Smooth muscle cell (in vitro differentiated cells): Measurements from ENCODE around the gene UBR4. TPM values are rescaled to one million over a fixed set of nuclear protein-coding genes. Genes with fewer than 3 reads are reported as not detected.
"Not testable (repeated sequence)": the region's sequence is repeated elsewhere in the genome, so short reads cannot be mapped to it uniquely, and the experiment has no call there.

Source experiments
- DNase-seq: peaks from one replicate; lab custom pipeline; 2025; ENCODE audit not compliant: unreplicated experiment; lab: John Stamatoyannopoulos, UW
- H2AFZ ChIP-seq: fragments of 200-600 bp; sonication (generic); 2 replicates; pipeline ENCODE4 v1.6.0; 2016; ENCODE audit warnings: antibody characterized with exemption, low read depth, mild to moderate bottlenecking
- H3F3A ChIP-seq: fragments of 200-600 bp; sonication (generic); 2 replicates; pipeline ENCODE4 v1.6.0; 2017; ENCODE audit warnings: antibody characterized with exemption, low read depth
- H3K27ac ChIP-seq: fragments of 200-600 bp; sonication (generic); 2 replicates; pipeline ENCODE4 v1.5.1; 2016; ENCODE audit warnings: low read depth, mild to moderate bottlenecking
- H3K27me3 ChIP-seq: fragments of 200-600 bp; sonication (generic); 2 replicates; pipeline ENCODE4 v1.6.1; 2016; ENCODE audit warnings: low read depth, mild to moderate bottlenecking
- H3K36me3 ChIP-seq: fragments of 200-600 bp; sonication (generic); 2 replicates; pipeline ENCODE4 v1.5.1; 2016; ENCODE audit warnings: low read depth
- H3K4me1 ChIP-seq: fragments of 200-600 bp; sonication (generic); 2 replicates; pipeline ENCODE4 v1.5.1; 2016; ENCODE audit warnings: low read depth
- H3K4me2 ChIP-seq: fragments of 200-600 bp; sonication (generic); 2 replicates; pipeline ENCODE4 v1.6.0; 2016; ENCODE audit warnings: mild to moderate bottlenecking
- H3K4me3 ChIP-seq: fragments of 200-600 bp; sonication (generic); 2 replicates; pipeline ENCODE4 v1.5.1; 2016; ENCODE audit warnings: mild to moderate bottlenecking
- H3K79me2 ChIP-seq: fragments of 200-600 bp; sonication (generic); 2 replicates; pipeline ENCODE4 v1.6.0; 2016; ENCODE audit warnings: low read depth, mild to moderate bottlenecking
- H3K9ac ChIP-seq: fragments of 200-600 bp; sonication (generic); 2 replicates; pipeline ENCODE4 v1.6.0; 2016; ENCODE audit warnings: low read depth
- H3K9me3 ChIP-seq: fragments of 200-600 bp; sonication (generic); replicated peaks from 2 replicates; pipeline ENCODE4 v1.5.1; 2016; ENCODE audit warnings: low read depth
- H4K20me1 ChIP-seq: fragments of 200-600 bp; sonication (generic); 2 replicates; pipeline ENCODE4 v1.6.0; 2016; ENCODE audit warnings: low read depth
- WGBS: methylation state at CpG from one replicate; pipeline ENCODE4 v1.1.7; 2016; ENCODE audit warnings: low lambda C conversion rate; 5-methylcytosine and 5-hydroxymethylcytosine counted together
- polyA plus RNA-seq: library from polyadenylated mRNA; unstranded; fragments of >200 nt; fragmentation: Nextera tagmentation; extraction: Ambion mirVana; gene quantifications from 2 replicates; pipeline ENCODE4 v1.2.1, GENCODE V29; 2016
- total RNA-seq: library from RNA; depleted of rRNA; stranded (reverse); fragments of >200 nt; gene quantifications from 2 replicates; pipeline ENCODE4 v1.2.3, GENCODE V29; 2014
- TF ChIP-seq, protein P1 (sequence below): fragments of 200-600 bp; sonication (generic); IDR thresholded peaks from 2 replicates; pipeline ENCODE4 v1.5.1; 2017; ENCODE audit warnings: borderline replicate concordance, mild to moderate bottlenecking, antibody characterized with exemption; ENCODE audit not compliant: insufficient read depth, poor library complexity, severe bottlenecking

Gene UBR4
- total and polyA plus RNA-seq, 2 experiments from 2014 or later, result 62.7 to 142 TPM

DNA sequence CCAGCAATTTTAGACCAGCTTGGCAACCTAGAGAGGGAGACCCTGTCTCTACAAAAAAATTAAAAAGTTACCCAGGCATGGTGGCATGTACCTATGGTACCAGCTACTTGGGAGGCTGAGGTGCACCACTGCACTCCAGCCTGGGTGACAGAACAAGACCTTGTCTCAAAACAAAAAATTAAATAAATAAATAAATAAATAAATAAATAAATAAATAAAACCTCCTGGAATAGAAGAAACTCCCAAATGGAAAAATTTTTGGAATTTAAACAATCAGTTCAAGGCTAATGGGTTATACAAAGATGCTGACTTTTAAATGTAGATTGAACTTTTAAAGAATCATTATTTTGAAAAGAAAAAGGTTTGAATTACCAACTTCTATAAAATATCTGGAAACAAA, 22.2 kb downstream of the UBR4 start:
- H3K27ac ChIP-seq, result no peak overlapping the region
- DNase-seq, result no peak
- no peak overlapping the region for H3K9ac ChIP-seq
- no peak overlapping the region for H3K4me2 ChIP-seq
- no peak overlapping the region for H2AFZ ChIP-seq
- no peaks in the 10 kb centered on the region for H3F3A ChIP-seq
- no peaks in the 10 kb centered on the region for H3K9me3 ChIP-seq
- H3K79me2 ChIP-seq, result peaks cover 26% of the 10 kb centered on the region
- no peaks in the 10 kb centered on the region for H3K27me3 ChIP-seq
- H3K36me3 ChIP-seq, result peaks cover 55% of the 10 kb centered on the region
- no peaks in the 10 kb centered on the region for H3K4me1 ChIP-seq
- peaks cover 40% of the 10 kb centered on the region for H4K20me1 ChIP-seq
- no peak overlapping the region for H3K4me3 ChIP-seq
- TF ChIP-seq, protein P1, sequence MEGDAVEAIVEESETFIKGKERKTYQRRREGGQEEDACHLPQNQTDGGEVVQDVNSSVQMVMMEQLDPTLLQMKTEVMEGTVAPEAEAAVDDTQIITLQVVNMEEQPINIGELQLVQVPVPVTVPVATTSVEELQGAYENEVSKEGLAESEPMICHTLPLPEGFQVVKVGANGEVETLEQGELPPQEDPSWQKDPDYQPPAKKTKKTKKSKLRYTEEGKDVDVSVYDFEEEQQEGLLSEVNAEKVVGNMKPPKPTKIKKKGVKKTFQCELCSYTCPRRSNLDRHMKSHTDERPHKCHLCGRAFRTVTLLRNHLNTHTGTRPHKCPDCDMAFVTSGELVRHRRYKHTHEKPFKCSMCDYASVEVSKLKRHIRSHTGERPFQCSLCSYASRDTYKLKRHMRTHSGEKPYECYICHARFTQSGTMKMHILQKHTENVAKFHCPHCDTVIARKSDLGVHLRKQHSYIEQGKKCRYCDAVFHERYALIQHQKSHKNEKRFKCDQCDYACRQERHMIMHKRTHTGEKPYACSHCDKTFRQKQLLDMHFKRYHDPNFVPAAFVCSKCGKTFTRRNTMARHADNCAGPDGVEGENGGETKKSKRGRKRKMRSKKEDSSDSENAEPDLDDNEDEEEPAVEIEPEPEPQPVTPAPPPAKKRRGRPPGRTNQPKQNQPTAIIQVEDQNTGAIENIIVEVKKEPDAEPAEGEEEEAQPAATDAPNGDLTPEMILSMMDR, result no peak

DNA sequence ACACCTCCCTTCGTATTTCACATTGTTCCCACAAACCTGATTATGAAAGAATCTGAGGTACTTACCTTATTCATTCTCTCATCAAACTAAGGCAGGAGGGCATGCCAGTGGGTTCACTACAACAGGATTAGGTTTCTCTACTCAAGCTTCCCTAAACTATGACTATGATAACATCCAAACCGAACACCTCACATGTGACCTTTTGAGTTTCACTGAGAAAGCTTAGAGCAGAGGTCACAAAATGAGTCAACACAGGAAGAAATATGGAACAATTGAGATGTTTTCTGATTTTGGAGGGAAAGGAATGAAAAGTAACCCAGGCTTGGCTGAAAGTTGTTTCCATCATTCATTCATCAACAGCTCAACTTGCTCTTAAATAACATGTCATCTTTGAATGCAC, 24.1 kb downstream of the UBR4 start:
- DNase-seq, result no peak
- TF ChIP-seq, protein P1, result no peak
- Histone ChIP-seq H4K20me1 (peaks cover 39% of the 10 kb centered on the region), H3F3A (no peaks in the 10 kb centered on the region), H3K36me3 (peaks cover 42% of the 10 kb centered on the region), H3K9me3 (no peaks in the 10 kb centered on the region), H3K27ac (no peak overlapping the region), H2AFZ (no peak overlapping the region), H3K79me2 (peaks cover 17% of the 10 kb centered on the region), H3K9ac (no peak overlapping the region), H3K4me3 (no peak overlapping the region), H3K27me3 (no peaks in the 10 kb centered on the region), H3K4me1 (no peaks in the 10 kb centered on the region), H3K4me2 (no peak overlapping the region)
- WGBS, result 97% methylated on average over 2 of the region's 2 CpGs

DNA sequence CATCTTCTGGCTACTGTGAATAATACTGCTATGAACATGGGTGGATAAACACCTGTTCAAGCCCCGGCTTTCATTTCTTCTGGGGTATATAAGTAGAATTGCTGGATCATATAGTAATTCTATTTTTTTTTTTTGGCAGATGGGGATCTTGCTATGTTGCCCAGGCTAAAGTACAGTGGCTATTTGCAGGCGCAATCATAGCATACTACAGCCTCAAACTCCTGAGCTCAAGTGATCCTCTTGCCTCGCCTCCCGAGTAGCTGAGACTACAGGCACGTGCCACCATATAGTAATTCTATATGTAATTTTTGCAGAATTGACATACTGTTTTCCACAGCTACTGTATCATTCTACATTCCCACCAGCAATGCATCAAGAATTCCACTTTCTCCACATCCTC, 27.8 kb downstream of the UBR4 start:
- no peaks in the 10 kb centered on the region for H3F3A ChIP-seq
- H2AFZ ChIP-seq, result no peak overlapping the region
- H3K27me3 ChIP-seq, result no peaks in the 10 kb centered on the region
- no peak overlapping the region for H3K4me2 ChIP-seq
- no peak overlapping the region for H3K27ac ChIP-seq
- H3K9ac ChIP-seq, result no peak overlapping the region
- H4K20me1 ChIP-seq, result peaks cover 9% of the 10 kb centered on the region
- TF ChIP-seq, protein P1, result no peak
- no peaks in the 10 kb centered on the region for H3K4me1 ChIP-seq
- no peak overlapping the region for H3K4me3 ChIP-seq
- 97% methylated on average over 5 of the region's 5 CpGs for WGBS
- DNase-seq, result no peak
- no peaks in the 10 kb centered on the region for H3K9me3 ChIP-seq
- H3K79me2 ChIP-seq, result peaks cover 6% of the 10 kb centered on the region
- peaks cover 49% of the 10 kb centered on the region for H3K36me3 ChIP-seq

DNA sequence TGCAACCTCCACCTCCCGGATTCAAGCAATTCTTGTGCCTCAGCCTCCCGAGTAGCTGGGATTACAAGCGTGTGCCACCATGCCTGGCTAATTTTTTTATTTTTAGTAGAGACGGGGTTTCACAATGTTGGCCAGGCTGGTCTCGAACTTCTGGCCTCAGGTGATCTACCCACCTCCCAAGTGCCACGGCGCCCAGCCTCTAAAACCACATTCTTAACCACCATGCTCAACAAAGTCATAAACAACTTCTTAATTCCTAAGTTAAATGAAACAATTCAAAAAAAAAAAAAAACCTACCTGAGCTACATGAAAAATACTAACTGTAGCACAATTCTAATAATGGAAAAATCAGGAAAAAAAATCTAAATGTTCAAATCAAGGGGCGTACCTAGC, 29.8 kb downstream of the UBR4 start:
- not testable (repeated sequence) for H3K27me3 ChIP-seq, H3K4me3 ChIP-seq, H3K9ac ChIP-seq, H2AFZ ChIP-seq, H3F3A ChIP-seq, H3K9me3 ChIP-seq, H3K4me1 ChIP-seq, H3K79me2 ChIP-seq, H3K4me2 ChIP-seq, H4K20me1 ChIP-seq, H3K27ac ChIP-seq, DNase-seq
- peaks cover 48% of the 10 kb centered on the region for H3K36me3 ChIP-seq
- WGBS, result 97% methylated on average over 8 of the region's 8 CpGs
